GM21360 (cell line): ENCODE data around the gene PI4KB.
A peak's percentile ranks its signal among the peaks of the same experiment; 100 is the strongest.

Source experiments
- ATAC-seq: cut with Tn5 transposase; IDR thresholded peaks from one replicate; pipeline ENCODE4 v1.9.1; 2021; ENCODE audit warnings: mild to moderate bottlenecking, moderate library complexity; ENCODE audit not compliant: unreplicated experiment

Gene PI4KB

GRCh38 chr1:151346769-151347522 lies 19.7 kb upstream of the PI4KB start, which contains the start of gene RFX5:
Gene RFX5, minus strand, starts transcription at chr1:151347252. Its CDS starts 932 bp downstream, at chr1:151346320.
- ATAC-seq = peak; percentile 83

GRCh38 chr1:151346082-151346768 lies 19.0 kb upstream of the PI4KB start:
- ATAC-seq = no peak

- no peak for ATAC-seq
Measured at GRCh38 chr1:151344291-151344690, 17.1 kb upstream of the PI4KB start.

- ATAC-seq = no peak
Measured at GRCh38 chr1:151343587-151343986, 16.4 kb upstream of the PI4KB start.

- no peak for ATAC-seq
Measured at GRCh38 chr1:151342569-151342968, 15.4 kb upstream of the PI4KB start.

- no peak for ATAC-seq
Measured at GRCh38 chr1:151342021-151342420, 14.8 kb upstream of the PI4KB start.

- no peak for ATAC-seq
Measured at GRCh38 chr1:151340870-151341754, 13.9 kb upstream of the PI4KB start.

GRCh38 chr1:151336556-151336955 lies 9.3 kb upstream of the PI4KB start:
- ATAC-seq = no peak

GRCh38 chr1:151334822-151335221 lies 7.6 kb upstream of the PI4KB start:
- no peak for ATAC-seq

- ATAC-seq = no peak
Measured at GRCh38 chr1:151327903-151328674, 873 bp upstream of the PI4KB start.

- no peak for ATAC-seq
Measured at GRCh38 chr1:151326619-151327222, 495 bp downstream of the PI4KB start.

- ATAC-seq = no peak
Measured at GRCh38 chr1:151325646-151326429, 1.4 kb downstream of the PI4KB start.

- ATAC-seq = no peak
Measured at GRCh38 chr1:151325231-151325630, 2.0 kb downstream of the PI4KB start.

- ATAC-seq = no peak
Measured at GRCh38 chr1:151324390-151324930, 2.8 kb downstream of the PI4KB start.

- ATAC-seq = no peak
Measured at GRCh38 chr1:151318975-151319374, 8.2 kb downstream of the PI4KB start.

GRCh38 chr1:151315565-151316235 lies 11.5 kb downstream of the PI4KB start:
- ATAC-seq = no peak

- no peak for ATAC-seq
Measured at GRCh38 chr1:151314137-151314875, 12.9 kb downstream of the PI4KB start.

GRCh38 chr1:151313501-151313900 lies 13.7 kb downstream of the PI4KB start:
- ATAC-seq = no peak
